Hepatocyte (in vitro differentiated cells): Measurements from ENCODE around the gene NBDY. TPM values are rescaled to one million over a fixed set of nuclear protein-coding genes. Genes with fewer than 3 reads are reported as not detected.
"Not testable (repeated sequence)": the region's sequence is repeated elsewhere in the genome, so short reads cannot be mapped to it uniquely, and the experiment has no call there.

Experiments used
- DNase-seq: peaks from one replicate; pipeline ENCODE4 v3.0.0-alpha.2; 2016; ENCODE audit warnings: low spot score
- H2AFZ ChIP-seq: fragments of 200-600 bp; sonication (generic); 2 replicates; pipeline ENCODE4 v1.6.0; 2016; ENCODE audit warnings: antibody characterized with exemption, mild to moderate bottlenecking
- H3K27ac ChIP-seq: fragments of 200-600 bp; sonication (generic); 2 replicates; pipeline ENCODE4 v1.5.1; 2016; ENCODE audit warnings: mild to moderate bottlenecking
- H3K27me3 ChIP-seq: fragments of 200-600 bp; sonication (generic); 2 replicates; pipeline ENCODE4 v1.6.1; 2016
- H3K36me3 ChIP-seq: fragments of 200-600 bp; sonication (generic); replicated peaks from 2 replicates; pipeline ENCODE4 v1.5.1; 2016; ENCODE audit warnings: low read depth; ENCODE audit not compliant: insufficient read depth
- H3K4me1 ChIP-seq: fragments of 200-600 bp; sonication (generic); 2 replicates; pipeline ENCODE4 v1.5.1; 2016; ENCODE audit warnings: mild to moderate bottlenecking, moderate library complexity; ENCODE audit not compliant: insufficient read depth
- H3K4me2 ChIP-seq: fragments of 200-600 bp; sonication (generic); 2 replicates; pipeline ENCODE4 v1.6.0; 2016
- H3K4me3 ChIP-seq: fragments of 200-600 bp; sonication (generic); 2 replicates; pipeline ENCODE4 v1.5.1; 2016; ENCODE audit warnings: mild to moderate bottlenecking
- H3K79me2 ChIP-seq: fragments of 200-600 bp; sonication (generic); 2 replicates; pipeline ENCODE4 v1.6.0; 2017; ENCODE audit warnings: mild to moderate bottlenecking
- H3K9me2 ChIP-seq: fragments of 200-600 bp; sonication (generic); replicated peaks from 2 replicates; pipeline ENCODE4 v1.6.0; 2017; ENCODE audit warnings: mild to moderate bottlenecking; ENCODE audit not compliant: insufficient read depth
- H3K9me3 ChIP-seq: fragments of 200-600 bp; sonication (generic); 2 replicates; pipeline ENCODE4 v1.5.1; 2016; ENCODE audit warnings: low read depth, mild to moderate bottlenecking
- H4K20me1 ChIP-seq: fragments of 200-600 bp; sonication (generic); 2 replicates; pipeline ENCODE4 v1.6.0; 2016; ENCODE audit warnings: mild to moderate bottlenecking; ENCODE audit not compliant: insufficient read depth, poor library complexity, severe bottlenecking
- CTCF ChIP-seq: fragments of 200-600 bp; sonication (generic); IDR thresholded peaks from 2 replicates; pipeline ENCODE4 v1.5.1; 2016; ENCODE audit warnings: antibody characterized with exemption, mild to moderate bottlenecking; ENCODE audit not compliant: poor library complexity
- EZH2 ChIP-seq: fragments of 200-600 bp; sonication (generic); IDR thresholded peaks from 2 replicates; pipeline ENCODE4 v1.6.1; 2016; ENCODE audit warnings: antibody characterized with exemption, mild to moderate bottlenecking, borderline replicate concordance
- EZH2phosphoT487 ChIP-seq: fragments of 200-600 bp; sonication (generic); IDR thresholded peaks from one replicate; pipeline ENCODE4 v1.6.1; 2018; ENCODE audit warnings: antibody characterized with exemption, mild to moderate bottlenecking, low read depth, moderate library complexity; ENCODE audit not compliant: unreplicated experiment, severe bottlenecking
- WGBS: methylation state at CpG from one replicate; pipeline ENCODE4 v1.1.6; 2016; ENCODE audit warnings: low lambda C conversion rate; ENCODE audit errors: missing lambda C conversion rate; 5-methylcytosine and 5-hydroxymethylcytosine counted together
- polyA plus RNA-seq: library from polyadenylated mRNA; unstranded; fragments of >200 nt; fragmentation: Nextera tagmentation; extraction: Ambion mirVana; gene quantifications from 2 replicates; pipeline ENCODE4 v1.2.1, GENCODE V29; 2016
- total RNA-seq: library from RNA; depleted of rRNA; stranded (reverse); fragments of >200 nt; gene quantifications from 2 replicates; pipeline ENCODE4 v1.2.3, GENCODE V29; 2014

The NBDY gene
- total and polyA plus RNA-seq, 2 experiments from 2014 or later = 20.4 to 166 TPM

- Histone ChIP-seq H3K4me3 (no peak overlapping the region), H3K4me2 (no peak overlapping the region), H3K27me3 (no peaks in the 10 kb centered on the region), H3K9me2 (no peaks in the 10 kb centered on the region), H3K36me3 (peaks cover 4% of the 10 kb centered on the region), H3K9me3 (peaks cover 5% of the 10 kb centered on the region), H3K27ac (no peak overlapping the region), H3K79me2 (peaks cover 5% of the 10 kb centered on the region), H4K20me1 (no peaks in the 10 kb centered on the region), H2AFZ (no peak overlapping the region), H3K4me1 (no peaks in the 10 kb centered on the region)
- WGBS = 92% methylated on average over 7 of the region's 7 CpGs
- no peak for TF ChIP-seq EZH2phosphoT487
- TF ChIP-seq EZH2 = no peak
- TF ChIP-seq CTCF = no peak
- DNase-seq = no peak
These were observed 28.3 kb downstream of the NBDY start for GRCh38 chrX:56757327-56757726.

GRCh38 chrX:56758456-56758855 is 29.4 kb downstream of the NBDY start:
- H3K9me3 ChIP-seq = peaks cover 5% of the 10 kb centered on the region
- no peak for DNase-seq
- no peaks in the 10 kb centered on the region for H3K27me3 ChIP-seq
- H3K27ac ChIP-seq = no peak overlapping the region
- H3K36me3 ChIP-seq = peaks cover 4% of the 10 kb centered on the region
- WGBS = 92% methylated on average over 4 of the region's 4 CpGs
- no peak overlapping the region for H2AFZ ChIP-seq
- no peaks in the 10 kb centered on the region for H3K4me1 ChIP-seq
- no peak for TF ChIP-seq EZH2phosphoT487
- TF ChIP-seq EZH2 = no peak
- TF ChIP-seq CTCF = no peak
- no peaks in the 10 kb centered on the region for H4K20me1 ChIP-seq
- peaks cover 5% of the 10 kb centered on the region for H3K79me2 ChIP-seq
- no peaks in the 10 kb centered on the region for H3K9me2 ChIP-seq
- no peak overlapping the region for H3K4me2 ChIP-seq
- H3K4me3 ChIP-seq = no peak overlapping the region

GRCh38 chrX:56759736-56760409 is 30.8 kb downstream of the NBDY start:
- no peak for DNase-seq

GRCh38 chrX:56760410-56761124 is 31.5 kb downstream of the NBDY start:
- H3K4me1 ChIP-seq, H3K4me2 ChIP-seq, H2AFZ ChIP-seq, H3K4me3 ChIP-seq, H4K20me1 ChIP-seq, H3K9me3 ChIP-seq, H3K27ac ChIP-seq, H3K9me2 ChIP-seq, H3K36me3 ChIP-seq, DNase-seq, H3K79me2 ChIP-seq, H3K27me3 ChIP-seq: not testable (repeated sequence)
- WGBS = 94% methylated on average over 15 of the region's 15 CpGs

More at GRCh38 chrX:56759736-56760409, 30.8 kb downstream of the NBDY start:
- Histone ChIP-seq H3K9me3 (no peaks in the 10 kb centered on the region), H3K36me3 (no peaks in the 10 kb centered on the region), H3K27ac (no peak overlapping the region), H3K4me1 (no peaks in the 10 kb centered on the region), H3K27me3 (no peaks in the 10 kb centered on the region), H3K79me2 (peaks cover 5% of the 10 kb centered on the region), H4K20me1 (no peaks in the 10 kb centered on the region), H3K4me3 (no peak overlapping the region), H3K4me2 (no peak overlapping the region), H3K9me2 (no peaks in the 10 kb centered on the region), H2AFZ (no peak overlapping the region)
- TF ChIP-seq CTCF (no peak), EZH2 (no peak), EZH2phosphoT487 (no peak)
- 93% methylated on average over 7 of the region's 7 CpGs for WGBS
